SK-N-SH (cell line): Measurements from ENCODE around the gene ACKR3.

ENCODE experiments used
- EP300 ChIP-seq, 2 experiments: IDR thresholded peaks; 2 replicates each; pipeline versions ENCODE4 v1.4.0 to v1.6.1; 2012; ENCODE audit warnings: borderline replicate concordance in 1 of 2, low read depth in 1 of 2, low read length in 1 of 2
- POLR2AphosphoS5 ChIP-seq: IDR thresholded peaks from 2 replicates; pipeline ENCODE4 v1.6.1; 2012; ENCODE audit warnings: low read depth, low read length
- RCOR1 ChIP-seq: fragments of 150-350 bp; IDR thresholded peaks from 2 replicates; pipeline ENCODE4 v1.6.1; 2017; ENCODE audit warnings: antibody characterized with exemption, low read length
- RXRA ChIP-seq: IDR thresholded peaks from 2 replicates; pipeline ENCODE4 v1.4.0; 2012; ENCODE audit warnings: low read depth, mild to moderate bottlenecking, borderline replicate concordance
- TAF1 ChIP-seq: IDR thresholded peaks from 2 replicates; pipeline ENCODE4 v1.6.1; 2012; ENCODE audit warnings: low read depth, mild to moderate bottlenecking, low read length, moderate library complexity, borderline replicate concordance
- TCF12 ChIP-seq: IDR thresholded peaks from 2 replicates; pipeline ENCODE4 v1.4.0; 2012
- TF ChIP-seq, protein P1 (sequence below): IDR thresholded peaks from 2 replicates; pipeline ENCODE4 v1.6.1; 2012; ENCODE audit warnings: mild to moderate bottlenecking, low read depth, low read length, moderate library complexity
- TF ChIP-seq, protein P2 (sequence below): fragments of 200-600 bp; sonication (generic); IDR thresholded peaks from 2 replicates; pipeline ENCODE4 v1.6.1; 2017; ENCODE audit warnings: antibody characterized with exemption, mild to moderate bottlenecking, moderate library complexity
- TF ChIP-seq, protein P3 (sequence below): fragments of 150-350 bp; IDR thresholded peaks from 2 replicates; pipeline ENCODE4 v1.6.1; 2016; ENCODE audit warnings: mild to moderate bottlenecking, low read depth, low read length

DNA sequence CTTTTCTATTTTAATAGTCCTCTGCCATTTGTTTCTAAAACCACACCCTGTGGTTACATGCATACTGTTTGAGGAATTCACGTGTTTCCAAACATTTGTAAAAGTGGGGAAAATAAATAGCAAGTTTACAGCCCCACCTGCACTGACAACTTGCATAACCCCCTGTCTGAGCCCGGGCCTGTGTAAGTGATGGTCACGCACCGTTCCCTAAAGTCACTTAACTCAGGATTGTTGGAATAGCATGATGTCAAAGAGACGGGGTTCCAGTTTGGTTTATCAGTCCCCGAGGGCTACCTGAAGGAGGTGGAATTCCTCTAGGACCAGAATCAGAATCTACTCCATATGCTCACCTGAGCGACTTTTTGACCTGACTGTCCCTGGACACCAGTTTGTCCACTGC is 30.5 kb downstream of the ACKR3 start:
- TF ChIP-seq TAF1 (no peak), TCF12 (no peak), EP300 (IDR thresholded peaks at IDR 0.05; ENCODE audit: borderline replicate concordance in 1 of 2, low read depth in 1 of 2, low read length in 1 of 2) (no peak), RCOR1 (no peak), POLR2AphosphoS5 (no peak), RXRA (no peak)
- TF ChIP-seq, protein P1, sequence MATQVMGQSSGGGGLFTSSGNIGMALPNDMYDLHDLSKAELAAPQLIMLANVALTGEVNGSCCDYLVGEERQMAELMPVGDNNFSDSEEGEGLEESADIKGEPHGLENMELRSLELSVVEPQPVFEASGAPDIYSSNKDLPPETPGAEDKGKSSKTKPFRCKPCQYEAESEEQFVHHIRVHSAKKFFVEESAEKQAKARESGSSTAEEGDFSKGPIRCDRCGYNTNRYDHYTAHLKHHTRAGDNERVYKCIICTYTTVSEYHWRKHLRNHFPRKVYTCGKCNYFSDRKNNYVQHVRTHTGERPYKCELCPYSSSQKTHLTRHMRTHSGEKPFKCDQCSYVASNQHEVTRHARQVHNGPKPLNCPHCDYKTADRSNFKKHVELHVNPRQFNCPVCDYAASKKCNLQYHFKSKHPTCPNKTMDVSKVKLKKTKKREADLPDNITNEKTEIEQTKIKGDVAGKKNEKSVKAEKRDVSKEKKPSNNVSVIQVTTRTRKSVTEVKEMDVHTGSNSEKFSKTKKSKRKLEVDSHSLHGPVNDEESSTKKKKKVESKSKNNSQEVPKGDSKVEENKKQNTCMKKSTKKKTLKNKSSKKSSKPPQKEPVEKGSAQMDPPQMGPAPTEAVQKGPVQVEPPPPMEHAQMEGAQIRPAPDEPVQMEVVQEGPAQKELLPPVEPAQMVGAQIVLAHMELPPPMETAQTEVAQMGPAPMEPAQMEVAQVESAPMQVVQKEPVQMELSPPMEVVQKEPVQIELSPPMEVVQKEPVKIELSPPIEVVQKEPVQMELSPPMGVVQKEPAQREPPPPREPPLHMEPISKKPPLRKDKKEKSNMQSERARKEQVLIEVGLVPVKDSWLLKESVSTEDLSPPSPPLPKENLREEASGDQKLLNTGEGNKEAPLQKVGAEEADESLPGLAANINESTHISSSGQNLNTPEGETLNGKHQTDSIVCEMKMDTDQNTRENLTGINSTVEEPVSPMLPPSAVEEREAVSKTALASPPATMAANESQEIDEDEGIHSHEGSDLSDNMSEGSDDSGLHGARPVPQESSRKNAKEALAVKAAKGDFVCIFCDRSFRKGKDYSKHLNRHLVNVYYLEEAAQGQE: no peak
- TF ChIP-seq, protein P2, sequence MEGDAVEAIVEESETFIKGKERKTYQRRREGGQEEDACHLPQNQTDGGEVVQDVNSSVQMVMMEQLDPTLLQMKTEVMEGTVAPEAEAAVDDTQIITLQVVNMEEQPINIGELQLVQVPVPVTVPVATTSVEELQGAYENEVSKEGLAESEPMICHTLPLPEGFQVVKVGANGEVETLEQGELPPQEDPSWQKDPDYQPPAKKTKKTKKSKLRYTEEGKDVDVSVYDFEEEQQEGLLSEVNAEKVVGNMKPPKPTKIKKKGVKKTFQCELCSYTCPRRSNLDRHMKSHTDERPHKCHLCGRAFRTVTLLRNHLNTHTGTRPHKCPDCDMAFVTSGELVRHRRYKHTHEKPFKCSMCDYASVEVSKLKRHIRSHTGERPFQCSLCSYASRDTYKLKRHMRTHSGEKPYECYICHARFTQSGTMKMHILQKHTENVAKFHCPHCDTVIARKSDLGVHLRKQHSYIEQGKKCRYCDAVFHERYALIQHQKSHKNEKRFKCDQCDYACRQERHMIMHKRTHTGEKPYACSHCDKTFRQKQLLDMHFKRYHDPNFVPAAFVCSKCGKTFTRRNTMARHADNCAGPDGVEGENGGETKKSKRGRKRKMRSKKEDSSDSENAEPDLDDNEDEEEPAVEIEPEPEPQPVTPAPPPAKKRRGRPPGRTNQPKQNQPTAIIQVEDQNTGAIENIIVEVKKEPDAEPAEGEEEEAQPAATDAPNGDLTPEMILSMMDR: no peak
- TF ChIP-seq, protein P3, sequence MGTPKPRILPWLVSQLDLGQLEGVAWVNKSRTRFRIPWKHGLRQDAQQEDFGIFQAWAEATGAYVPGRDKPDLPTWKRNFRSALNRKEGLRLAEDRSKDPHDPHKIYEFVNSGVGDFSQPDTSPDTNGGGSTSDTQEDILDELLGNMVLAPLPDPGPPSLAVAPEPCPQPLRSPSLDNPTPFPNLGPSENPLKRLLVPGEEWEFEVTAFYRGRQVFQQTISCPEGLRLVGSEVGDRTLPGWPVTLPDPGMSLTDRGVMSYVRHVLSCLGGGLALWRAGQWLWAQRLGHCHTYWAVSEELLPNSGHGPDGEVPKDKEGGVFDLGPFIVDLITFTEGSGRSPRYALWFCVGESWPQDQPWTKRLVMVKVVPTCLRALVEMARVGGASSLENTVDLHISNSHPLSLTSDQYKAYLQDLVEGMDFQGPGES: no peak
